G401 (cell line): ENCODE data around the gene SEL1L3. TPM values are rescaled to one million over a fixed set of nuclear protein-coding genes. Genes with fewer than 3 reads are reported as not detected.

Source experiments
- DNase-seq: peaks from one replicate; pipeline ENCODE4 v3.0.0-alpha.2; 2015; ENCODE audit warnings: low spot score
- in situ Hi-C: cut with HindIII; loops from 2 replicates; pipeline ENCODE4 v1.10.0; 2016; ENCODE audit warnings: low sequenced_read_pairs, mixed read lengths
- total RNA-seq: library from RNA; depleted of rRNA; stranded (reverse); fragments of >200 nt; shearing (Covaris generic); gene quantifications from 2 replicates; pipeline ENCODE4 v1.2.3, GENCODE V29; 2014

Gene SEL1L3
- total RNA-seq, 1 experiment from 2014 or later, result 133 TPM

- no peak for DNase-seq
- in situ Hi-C loops, result no loop called here
Observed at GRCh38 chr4:25803720-25804225, 59.0 kb downstream of the SEL1L3 start.

GRCh38 chr4:25801594-25801993 is 61.2 kb downstream of the SEL1L3 start:
- in situ Hi-C loops, result no loop called here
- DNase-seq, result no peak

- no peak for DNase-seq
- in situ Hi-C loops, result no loop called here
Observed at GRCh38 chr4:25800245-25800644, 62.5 kb downstream of the SEL1L3 start.

- in situ Hi-C loops, result no loop called here
Observed at GRCh38 chr4:25799522-25799921, 63.3 kb downstream of the SEL1L3 start.

GRCh38 chr4:25797136-25797535 is 65.7 kb downstream of the SEL1L3 start:
- DNase-seq, result no peak
- in situ Hi-C loops, result no loop called here

More at GRCh38 chr4:25799522-25799921, 63.3 kb downstream of the SEL1L3 start:
- peak; percentile 63 for DNase-seq

GRCh38 chr4:25795566-25796454 is 67.0 kb downstream of the SEL1L3 start:
- in situ Hi-C loops, result no loop called here
- no peak for DNase-seq

- in situ Hi-C loops, result no loop called here
- DNase-seq, result no peak
Observed at GRCh38 chr4:25795091-25795490, 67.7 kb downstream of the SEL1L3 start.

- in situ Hi-C loops, result no loop called here
- no peak for DNase-seq
Observed at GRCh38 chr4:25792876-25793275, 69.9 kb downstream of the SEL1L3 start.

- in situ Hi-C loops, result no loop called here
- no peak for DNase-seq
Observed at GRCh38 chr4:25792200-25792791, 70.5 kb downstream of the SEL1L3 start.

- in situ Hi-C loops, result no loop called here
Observed at GRCh38 chr4:25790024-25790423, 72.8 kb downstream of the SEL1L3 start.

GRCh38 chr4:25788703-25789238 is 74.0 kb downstream of the SEL1L3 start:
- DNase-seq, result no peak
- in situ Hi-C loops, result no loop called here

More at GRCh38 chr4:25790024-25790423, 72.8 kb downstream of the SEL1L3 start:
- DNase-seq, result no peak

- in situ Hi-C loops, result no loop called here
- DNase-seq, result no peak
Observed at GRCh38 chr4:25786497-25787065, 76.2 kb downstream of the SEL1L3 start.

GRCh38 chr4:25783943-25784342 is 78.8 kb downstream of the SEL1L3 start:
- in situ Hi-C loops, result no loop called here
- DNase-seq, result no peak

- no peak for DNase-seq
- in situ Hi-C loops, result no loop called here
Observed at GRCh38 chr4:25783126-25783525, 79.7 kb downstream of the SEL1L3 start.

GRCh38 chr4:25782482-25782881 is 80.3 kb downstream of the SEL1L3 start:
- in situ Hi-C loops, result no loop called here
- DNase-seq, result no peak

- in situ Hi-C loops, result no loop called here
- DNase-seq, result no peak
Observed at GRCh38 chr4:25779021-25779420, 83.8 kb downstream of the SEL1L3 start.

- in situ Hi-C loops, result no loop called here
- no peak for DNase-seq
Observed at GRCh38 chr4:25776795-25777194, 86.0 kb downstream of the SEL1L3 start.

- in situ Hi-C loops, result no loop called here
- no peak for DNase-seq
Observed at GRCh38 chr4:25775166-25775565, 87.6 kb downstream of the SEL1L3 start.

GRCh38 chr4:25773358-25773757 is 89.4 kb downstream of the SEL1L3 start:
- in situ Hi-C loops, result no loop called here
- no peak for DNase-seq

- no peak for DNase-seq
- in situ Hi-C loops, result no loop called here
Observed at GRCh38 chr4:25771672-25772071, 91.1 kb downstream of the SEL1L3 start.
